ENCODE measurements around the gene ADAM17.

DNA sequence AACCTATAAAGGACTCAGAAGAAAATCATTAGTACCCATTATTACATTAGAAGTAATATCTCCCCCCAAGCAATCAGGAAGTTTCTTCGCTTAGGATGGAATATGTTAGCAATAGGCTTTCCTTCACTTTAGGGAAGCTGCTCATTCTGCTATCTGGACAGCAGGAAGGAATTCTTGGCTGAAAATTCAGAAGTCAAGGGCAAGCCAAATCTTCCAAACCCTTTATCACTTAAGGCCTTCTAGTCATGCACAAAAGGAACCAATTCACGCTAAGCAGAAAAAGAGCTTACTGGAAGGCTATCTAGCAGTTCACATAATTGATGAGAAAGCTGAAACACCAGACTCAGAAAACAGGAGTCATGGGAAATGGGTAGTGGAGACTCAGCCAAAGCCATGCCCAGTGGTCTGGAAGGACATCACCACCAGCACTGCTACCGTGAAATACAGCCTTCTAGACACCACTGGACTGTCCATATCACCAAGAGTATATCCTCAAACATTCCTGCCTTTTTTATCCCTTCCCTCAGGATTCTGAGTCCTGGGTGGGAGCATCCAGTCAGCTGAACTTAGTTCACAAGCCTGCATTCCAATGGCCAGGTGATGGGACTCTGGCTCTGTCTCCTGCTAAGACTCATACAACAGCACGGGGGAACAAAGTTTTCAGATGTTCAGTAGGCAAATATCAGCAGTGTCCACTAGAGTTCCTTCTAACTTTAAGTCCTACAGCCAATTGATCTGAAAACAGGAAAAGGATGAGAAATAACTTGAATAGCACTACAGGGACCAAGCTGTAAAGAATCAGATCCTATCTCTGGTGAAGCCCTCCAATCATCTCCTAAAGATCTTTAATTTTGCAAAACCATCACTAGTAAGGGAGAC lies 14.8 kb upstream of the ADAM17 start:
- TF ChIP-seq, protein P1, sequence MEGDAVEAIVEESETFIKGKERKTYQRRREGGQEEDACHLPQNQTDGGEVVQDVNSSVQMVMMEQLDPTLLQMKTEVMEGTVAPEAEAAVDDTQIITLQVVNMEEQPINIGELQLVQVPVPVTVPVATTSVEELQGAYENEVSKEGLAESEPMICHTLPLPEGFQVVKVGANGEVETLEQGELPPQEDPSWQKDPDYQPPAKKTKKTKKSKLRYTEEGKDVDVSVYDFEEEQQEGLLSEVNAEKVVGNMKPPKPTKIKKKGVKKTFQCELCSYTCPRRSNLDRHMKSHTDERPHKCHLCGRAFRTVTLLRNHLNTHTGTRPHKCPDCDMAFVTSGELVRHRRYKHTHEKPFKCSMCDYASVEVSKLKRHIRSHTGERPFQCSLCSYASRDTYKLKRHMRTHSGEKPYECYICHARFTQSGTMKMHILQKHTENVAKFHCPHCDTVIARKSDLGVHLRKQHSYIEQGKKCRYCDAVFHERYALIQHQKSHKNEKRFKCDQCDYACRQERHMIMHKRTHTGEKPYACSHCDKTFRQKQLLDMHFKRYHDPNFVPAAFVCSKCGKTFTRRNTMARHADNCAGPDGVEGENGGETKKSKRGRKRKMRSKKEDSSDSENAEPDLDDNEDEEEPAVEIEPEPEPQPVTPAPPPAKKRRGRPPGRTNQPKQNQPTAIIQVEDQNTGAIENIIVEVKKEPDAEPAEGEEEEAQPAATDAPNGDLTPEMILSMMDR (IDR thresholded peaks at IDR 0.05 in 8 of 11, conservative IDR thresholded peaks at IDR 0.05 in 3 of 11), result no peak
- TF ChIP-seq POLR2A (IDR thresholded peaks at IDR 0.05), result no peak

Data from spleen (tissue), 7 donors.